B cell (primary cell): ENCODE results near the gene SMC1B. TPM values are rescaled to one million over a fixed set of nuclear protein-coding genes. Genes with fewer than 3 reads are reported as not detected.

ENCODE experiments used
- ATAC-seq: fragments of 200-7000 bp; cut with Tn5 transposase; one replicate; pipeline ENCODE4 v1.10.0; 2021; ENCODE audit warnings: low read depth, mild to moderate bottlenecking, moderate number of reproducible peaks, moderate library complexity
- CTCF ChIA-PET: fragments of 350-600 bp; sonication (Branson Sonifier 250); formaldehyde crosslinking; loops from one replicate; lab custom pipeline; 2021; ENCODE audit warnings: antibody characterized with exemption, inconsistent platforms; lab: Charles Lee
- POLR2A ChIA-PET: fragments of 350-600 bp; sonication (Branson Sonifier 250); formaldehyde crosslinking; loops from one replicate; lab custom pipeline; 2021; ENCODE audit warnings: antibody characterized with exemption; lab: Charles Lee
- DNase-seq: peaks from one replicate; pipeline ENCODE4 v3.0.0; 2013
- H2AFZ ChIP-seq: 2 replicates; pipeline ENCODE4 v1.6.1; 2012; ENCODE audit warnings: mild to moderate bottlenecking, low read depth, low read length; ENCODE audit not compliant: insufficient read depth, poor library complexity, severe bottlenecking
- H3K27ac ChIP-seq, 2 donors: 1 replicate in 1 of 2; 2 replicates in 1 of 2; pipeline ENCODE4 v1.5.1; 2012 to 2013; ENCODE audit warnings: low read length in 2 of 2, mild to moderate bottlenecking in 2 of 2, moderate library complexity in 1 of 2
- H3K27me3 ChIP-seq, 4 experiments: fragments of 200-600 bp in 1 of 4; sonication (generic) in 1 of 4; replicated peaks in 1 of 4; 1 replicate in 2 of 4; 2 replicates in 2 of 4; pipeline versions ENCODE4 v1.6.1 to v1.7.0; 2013 to 2016; ENCODE audit warnings: low read length in 3 of 4, mild to moderate bottlenecking in 2 of 4, mixed read lengths in 1 of 4, moderate library complexity in 1 of 4; ENCODE audit not compliant: insufficient read depth in 4 of 4, control insufficient read depth in 3 of 4; ENCODE audit errors: control extremely low read depth in 1 of 4
- H3K36me3 ChIP-seq, 2 experiments: replicated peaks in 1 of 2; 1 replicate in 1 of 2; 2 replicates in 1 of 2; pipeline versions ENCODE4 v1.6.1 to v1.7.1; 2013; ENCODE audit warnings: low read length in 1 of 2; ENCODE audit not compliant: insufficient read depth in 2 of 2, control insufficient read depth in 1 of 2; ENCODE audit errors: control extremely low read depth in 1 of 2, extremely low read depth in 1 of 2
- H3K4me1 ChIP-seq, 2 donors: fragments of 200-600 bp in 1 of 2; sonication (generic) in 1 of 2; 1 replicate in 1 of 2; 2 replicates in 1 of 2; pipeline versions ENCODE4 v1.5.1 to v1.6.1; 2013 to 2017; ENCODE audit warnings: low read length in 2 of 2; ENCODE audit not compliant: control insufficient read depth in 2 of 2, insufficient read depth in 2 of 2
- H3K4me2 ChIP-seq: replicated peaks from 2 replicates; pipeline ENCODE3; 2012; ENCODE audit warnings: mild to moderate bottlenecking, low read depth, low read length; ENCODE audit not compliant: poor library complexity, severe bottlenecking
- H3K4me3 ChIP-seq, 5 experiments: fragments of 200-600 bp in 1 of 5; sonication (generic) in 1 of 5; 1 replicate in 3 of 5; 2 replicates in 2 of 5; pipeline versions ENCODE4 v1.5.1 to v1.7.0; 2011 to 2016; ENCODE audit warnings: low read length in 4 of 5, mild to moderate bottlenecking in 4 of 5, low read depth in 2 of 5, control low read depth in 1 of 5, moderate library complexity in 1 of 5; ENCODE audit not compliant: insufficient read depth in 1 of 5; ENCODE audit errors: control extremely low read depth in 1 of 5, extremely low read depth in 1 of 5
- H3K79me2 ChIP-seq: fragments of 200-600 bp; sonication (generic); one replicate; pipeline ENCODE4 v1.6.0; 2016; ENCODE audit warnings: low read length; ENCODE audit not compliant: control insufficient read depth, insufficient read depth
- H3K9ac ChIP-seq: fragments of 200-600 bp; sonication (generic); 2 replicates; pipeline ENCODE4 v1.6.1; 2017; ENCODE audit warnings: mild to moderate bottlenecking, low read length, moderate library complexity
- H3K9me3 ChIP-seq, 3 donors: one replicate each; pipeline versions ENCODE4 v1.6.1 to v1.7.1; 2013; ENCODE audit warnings: low read length in 2 of 3; ENCODE audit not compliant: control insufficient read depth in 2 of 3, insufficient read depth in 1 of 3; ENCODE audit errors: control extremely low read depth in 1 of 3
- H4K20me1 ChIP-seq: 2 replicates; pipeline ENCODE4 v1.6.0; 2012; ENCODE audit warnings: mild to moderate bottlenecking, low read length; ENCODE audit not compliant: insufficient read depth, control insufficient read depth, poor library complexity, severe bottlenecking
- H3K27ac Mint-ChIP-seq: one replicate; pipeline ENCODE4 v1.8.0; 2021; ENCODE audit warnings: mixed read lengths
- H3K27me3 Mint-ChIP-seq: one replicate; pipeline ENCODE4 v1.8.0; 2021; ENCODE audit warnings: mixed read lengths
- H3K4me1 Mint-ChIP-seq: one replicate; pipeline ENCODE4 v1.8.0; 2021; ENCODE audit warnings: mixed read lengths
- H3K4me3 Mint-ChIP-seq: one replicate; pipeline ENCODE4 v1.8.0; 2021; ENCODE audit warnings: mixed read lengths
- H3K9me3 Mint-ChIP-seq: one replicate; pipeline ENCODE4 v1.8.0; 2022; ENCODE audit warnings: mixed read lengths; ENCODE audit not compliant: insufficient read depth
- EZH2 ChIP-seq: IDR thresholded peaks from 2 replicates; pipeline ENCODE4 v1.6.1; 2012; ENCODE audit warnings: borderline replicate concordance, low read depth, mild to moderate bottlenecking, moderate library complexity, low read length; ENCODE audit not compliant: insufficient read depth, poor library complexity, severe bottlenecking
- WGBS: methylation state at CpG from one replicate; pipeline ENCODE4 v1.1.5; 2013; ENCODE audit warnings: missing lambda C conversion rate; ENCODE audit not compliant: insufficient coverage; 5-methylcytosine and 5-hydroxymethylcytosine counted together
- intact Hi-C: fragments of 100-400 bp; cut with micrococcal nuclease; formaldehyde crosslinking; loops from one replicate; pipeline ENCODE4 v1.10.0; 2022
- polyA plus RNA-seq: library from polyadenylated mRNA; depleted of rRNA; stranded (reverse); fragments of >200 nt; gene quantifications from 2 replicates; pipeline ENCODE4 v1.2.3, GENCODE V29; 2012
- total RNA-seq, 2 donors: library from RNA; stranded (reverse); fragments of 120-200 nt in 1 of 2; gene quantifications; 1 replicate in 1 of 2; 2 replicates in 1 of 2; pipeline versions ENCODE4 v1.2.3 to v1.2.4, GENCODE V29; 2013 to 2022
- TF ChIP-seq, protein P1 (sequence below): fragments of 200-600 bp; IDR thresholded peaks from one replicate; pipeline ENCODE4 v1.8.0; 2022; ENCODE audit warnings: antibody characterized with exemption, mild to moderate bottlenecking

The SMC1B gene
- total and polyA plus RNA-seq, 2 donors (not counting 1 experiment from before 2014, with no cell fraction given) = 0.07 TPM; not detected in 1

DNA sequence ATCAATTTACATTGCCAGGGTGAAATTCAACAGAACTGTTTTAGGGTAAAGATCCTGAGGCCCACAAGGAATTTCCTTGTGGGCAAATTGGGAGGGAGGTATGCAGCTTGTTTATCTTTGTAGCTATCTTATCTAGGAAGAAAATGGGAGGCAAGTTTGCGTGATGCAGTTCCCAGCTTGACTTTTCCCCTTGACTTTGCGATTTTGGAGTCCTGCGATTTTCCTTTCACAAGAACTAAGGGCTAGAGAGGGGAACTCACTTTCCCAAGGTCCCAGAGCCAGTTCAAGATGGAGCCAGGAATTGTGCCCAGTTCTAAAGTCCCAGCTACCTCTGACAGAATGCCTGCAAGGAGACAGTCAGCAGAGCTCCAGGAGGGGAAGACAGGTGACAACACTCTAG lies 30.8 kb upstream of the SMC1B start:
- H3K9me3 Mint-ChIP-seq = no peaks in the 10 kb centered on the region
- no peak overlapping the region for H3K4me3 Mint-ChIP-seq
- no peaks in the 10 kb centered on the region for H3K36me3 ChIP-seq
- H3K27me3 ChIP-seq = no peaks in the 10 kb centered on the region
- ChIA-PET POLR2A (interaction anchor here (0.6 kb wide), 1 partner anchor 56 kb away, joined by 10 read pairs; no protein-coding TSS in a partner anchor), CTCF (no interaction called here)
- no peak overlapping the region for H2AFZ ChIP-seq
- H4K20me1 ChIP-seq = no peaks in the 10 kb centered on the region
- H3K9ac ChIP-seq = no peak overlapping the region
- no peak overlapping the region for H3K27ac Mint-ChIP-seq
- H3K27me3 Mint-ChIP-seq = peaks cover 5% of the 10 kb centered on the region
- no peaks in the 10 kb centered on the region for H3K9me3 ChIP-seq
- no peaks in the 10 kb centered on the region for H3K79me2 ChIP-seq
- peaks cover 10% of the 10 kb centered on the region for H3K4me1 Mint-ChIP-seq
- intact Hi-C loops = no loop called here
- H3K4me3 ChIP-seq = no peak overlapping the region
- ATAC-seq = no peak
- H3K4me2 ChIP-seq = no peak overlapping the region
- H3K27ac ChIP-seq = no peak overlapping the region
- WGBS = 94% methylated on average over 2 of the region's 3 CpGs
- H3K4me1 ChIP-seq = peaks cover 0 to 7% of the 10 kb centered on the region in 2 donors
- DNase-seq = no peak
- TF ChIP-seq EZH2 = no peak
- TF ChIP-seq, protein P1, sequence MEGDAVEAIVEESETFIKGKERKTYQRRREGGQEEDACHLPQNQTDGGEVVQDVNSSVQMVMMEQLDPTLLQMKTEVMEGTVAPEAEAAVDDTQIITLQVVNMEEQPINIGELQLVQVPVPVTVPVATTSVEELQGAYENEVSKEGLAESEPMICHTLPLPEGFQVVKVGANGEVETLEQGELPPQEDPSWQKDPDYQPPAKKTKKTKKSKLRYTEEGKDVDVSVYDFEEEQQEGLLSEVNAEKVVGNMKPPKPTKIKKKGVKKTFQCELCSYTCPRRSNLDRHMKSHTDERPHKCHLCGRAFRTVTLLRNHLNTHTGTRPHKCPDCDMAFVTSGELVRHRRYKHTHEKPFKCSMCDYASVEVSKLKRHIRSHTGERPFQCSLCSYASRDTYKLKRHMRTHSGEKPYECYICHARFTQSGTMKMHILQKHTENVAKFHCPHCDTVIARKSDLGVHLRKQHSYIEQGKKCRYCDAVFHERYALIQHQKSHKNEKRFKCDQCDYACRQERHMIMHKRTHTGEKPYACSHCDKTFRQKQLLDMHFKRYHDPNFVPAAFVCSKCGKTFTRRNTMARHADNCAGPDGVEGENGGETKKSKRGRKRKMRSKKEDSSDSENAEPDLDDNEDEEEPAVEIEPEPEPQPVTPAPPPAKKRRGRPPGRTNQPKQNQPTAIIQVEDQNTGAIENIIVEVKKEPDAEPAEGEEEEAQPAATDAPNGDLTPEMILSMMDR = no peak

DNA sequence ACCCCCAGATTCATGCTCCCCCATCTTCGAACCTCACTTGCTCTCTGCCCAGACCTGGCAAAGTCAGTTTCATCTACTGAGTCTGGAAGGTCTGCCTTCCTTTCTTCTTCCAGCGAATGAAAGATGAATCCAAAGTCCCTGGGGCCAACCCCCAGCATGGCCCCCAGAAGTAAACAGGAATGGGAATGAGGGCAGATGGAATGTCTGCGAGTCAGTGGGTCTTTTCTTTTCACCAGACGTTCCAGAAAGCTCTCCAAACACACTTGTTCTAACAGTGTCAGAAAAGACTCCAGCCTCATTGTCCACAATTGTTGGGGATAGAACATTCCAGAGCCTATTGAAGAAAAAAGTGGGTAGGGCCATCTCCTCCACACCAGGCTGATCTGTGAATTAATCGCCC lies 28.7 kb upstream of the SMC1B start:
- ATAC-seq = no peak
- Histone ChIP-seq H3K79me2 (no peaks in the 10 kb centered on the region), H4K20me1 (no peaks in the 10 kb centered on the region), H3K4me3 (no peak overlapping the region), H3K9ac (no peak overlapping the region), H3K27ac (no peak overlapping the region), H2AFZ (no peak overlapping the region), H3K27me3 (no peaks in the 10 kb centered on the region), H3K4me1 (peaks cover 0 to 7% of the 10 kb centered on the region in 2 donors), H3K4me2 (no peak overlapping the region), H3K9me3 (no peaks in the 10 kb centered on the region), H3K36me3 (no peaks in the 10 kb centered on the region)
- ChIA-PET POLR2A (no interaction called here), CTCF (interaction anchor here (1.0 kb wide), 1 partner anchor 10 kb away, joined by 4 read pairs; no protein-coding TSS in a partner anchor)
- Mint-ChIP-seq H3K9me3 (no peaks in the 10 kb centered on the region), H3K4me1 (peaks cover 10% of the 10 kb centered on the region), H3K27ac (no peak overlapping the region), H3K4me3 (no peak overlapping the region), H3K27me3 (peaks cover 9% of the 10 kb centered on the region)
- DNase-seq = no peak
- 92% methylated on average over 2 of the region's 5 CpGs for WGBS
- TF ChIP-seq EZH2 = no peak
- TF ChIP-seq, protein P1 = no peak
- intact Hi-C loops = no loop called here
